Forelimb muscle (tissue), 1 donor: Measurements from ENCODE around the gene AGMO. TPM values are rescaled to one million over a fixed set of nuclear protein-coding genes. Genes with fewer than 3 reads are reported as not detected.

ENCODE experiments used
- DNase-seq: peaks from one replicate; pipeline ENCODE4 v3.0.0-alpha.2; 2013; ENCODE audit warnings: low read depth
- polyA plus RNA-seq: library from polyadenylated mRNA; unstranded; fragments of 120-200 nt; gene quantifications from one replicate; pipeline ENCODE4 v1.2.1, GENCODE V29; 2013; ENCODE audit not compliant: insufficient read length

The AGMO gene
- polyA plus RNA-seq, 1 donor = 0.24 TPM

GRCh38 chr7:15228831-15229230 lies 333.0 kb downstream of the AGMO start:
- no peak for DNase-seq

DNA sequence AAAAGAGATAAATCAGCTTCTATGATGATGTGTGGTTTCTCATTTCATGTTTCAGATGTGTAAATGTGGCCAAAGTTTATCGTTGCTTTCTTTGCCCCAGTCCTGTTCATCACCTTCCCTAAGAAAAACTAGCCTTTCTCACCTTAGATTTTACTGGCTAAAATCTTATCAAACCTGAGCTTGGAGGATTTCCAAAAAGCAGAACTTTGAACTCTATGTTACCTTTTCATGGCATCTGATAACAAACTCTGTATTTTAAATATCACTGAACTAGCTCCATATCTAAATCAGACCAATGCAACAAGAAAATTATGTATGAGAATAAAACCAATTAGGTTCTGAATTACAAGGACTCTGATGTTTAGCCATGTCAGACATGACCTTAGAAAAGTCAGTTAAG lies 335.8 kb downstream of the AGMO start:
- DNase-seq = no peak

GRCh38 chr7:15219758-15220157 lies 342.1 kb downstream of the AGMO start:
- no peak for DNase-seq

DNA sequence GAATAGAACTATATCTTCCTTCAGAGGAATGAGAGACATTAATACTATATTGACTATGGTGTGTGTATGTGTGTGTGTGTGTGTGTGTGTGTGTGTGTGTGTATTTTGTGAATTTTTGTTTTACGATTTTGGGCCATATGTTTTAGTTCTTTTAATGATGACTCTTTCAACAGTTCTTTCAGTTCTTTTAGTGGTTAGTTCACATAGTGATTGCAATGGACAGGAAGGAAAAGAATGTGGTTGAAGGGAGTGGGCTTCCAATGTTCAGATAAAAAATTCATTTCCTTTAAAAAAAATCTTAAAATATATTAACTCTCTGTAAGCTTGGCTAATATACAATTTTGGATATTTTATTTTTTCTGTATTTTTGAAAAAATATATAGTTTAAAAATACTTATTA lies 343.6 kb downstream of the AGMO start:
- no peak for DNase-seq

- DNase-seq = no peak
Observed at GRCh38 chr7:15215616-15216015, 346.2 kb downstream of the AGMO start.

DNA sequence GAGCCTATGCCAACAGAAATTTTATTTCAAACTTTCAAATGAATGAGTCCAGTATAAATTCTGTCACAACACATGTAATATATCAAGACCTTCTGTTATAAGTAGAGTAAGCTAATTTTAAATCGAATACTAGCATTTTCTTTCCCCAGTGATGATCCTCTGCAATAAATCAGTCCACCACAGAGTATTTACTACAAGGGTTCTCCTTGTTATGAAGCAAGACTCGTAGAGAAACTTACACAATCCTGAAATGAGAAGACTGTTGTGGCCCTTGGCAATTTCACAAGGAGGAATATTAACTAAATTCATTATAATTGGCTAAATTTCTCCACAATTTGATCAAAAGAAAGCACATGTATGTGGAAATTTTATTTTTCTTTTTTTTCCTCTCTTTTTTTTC lies 346.8 kb downstream of the AGMO start:
- no peak for DNase-seq

- DNase-seq = no peak
Observed at GRCh38 chr7:15213093-15213492, 348.7 kb downstream of the AGMO start.

DNA sequence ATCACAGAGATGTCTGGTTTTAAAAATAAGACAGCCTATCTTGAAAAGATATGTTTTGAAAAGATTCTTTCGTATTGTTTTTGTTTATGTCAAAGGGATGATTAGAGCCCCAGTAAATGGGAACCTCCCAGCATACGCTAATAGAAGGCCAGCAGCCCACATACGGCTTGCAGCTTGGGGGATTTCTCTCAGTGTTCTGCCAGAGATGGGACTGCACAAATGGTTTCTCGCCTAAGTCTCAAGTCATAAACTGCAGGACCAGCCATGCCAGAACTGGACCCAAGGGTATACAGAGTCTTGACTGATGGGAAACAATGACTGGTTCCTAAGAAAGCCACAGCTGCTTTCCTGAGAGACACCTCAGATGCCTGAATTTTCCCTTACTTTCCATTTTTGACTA lies 352.4 kb downstream of the AGMO start:
- no peak for DNase-seq

GRCh38 chr7:15204421-15204820 lies 357.4 kb downstream of the AGMO start:
- DNase-seq = no peak

DNA sequence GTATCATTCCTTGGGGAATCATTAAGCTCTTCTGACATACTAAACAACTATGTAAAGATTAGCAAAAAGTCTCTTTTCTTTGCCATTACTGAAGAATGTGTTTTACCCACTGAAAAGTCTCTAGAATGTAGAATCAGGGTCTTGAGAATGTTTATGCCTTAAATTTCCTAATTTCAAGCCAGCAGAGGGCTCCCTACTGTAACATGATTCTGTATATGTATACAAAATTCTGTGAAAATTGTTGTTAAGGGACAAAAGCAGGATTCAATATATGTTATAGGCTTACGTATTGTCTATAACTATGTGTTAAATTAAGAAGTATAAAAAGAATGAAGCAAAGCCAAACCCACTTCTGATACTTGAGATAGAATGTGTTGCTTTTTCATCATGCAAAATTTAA lies 362.3 kb downstream of the AGMO start:
- no peak for DNase-seq

GRCh38 chr7:15197042-15197977 lies 364.5 kb downstream of the AGMO start:
- DNase-seq = no peak

- no peak for DNase-seq
Observed at GRCh38 chr7:15178065-15178464, 383.8 kb downstream of the AGMO start.

GRCh38 chr7:15176089-15176488 lies 385.7 kb downstream of the AGMO start:
- DNase-seq = no peak

GRCh38 chr7:15175152-15175551 lies 386.7 kb downstream of the AGMO start:
- DNase-seq = no peak

DNA sequence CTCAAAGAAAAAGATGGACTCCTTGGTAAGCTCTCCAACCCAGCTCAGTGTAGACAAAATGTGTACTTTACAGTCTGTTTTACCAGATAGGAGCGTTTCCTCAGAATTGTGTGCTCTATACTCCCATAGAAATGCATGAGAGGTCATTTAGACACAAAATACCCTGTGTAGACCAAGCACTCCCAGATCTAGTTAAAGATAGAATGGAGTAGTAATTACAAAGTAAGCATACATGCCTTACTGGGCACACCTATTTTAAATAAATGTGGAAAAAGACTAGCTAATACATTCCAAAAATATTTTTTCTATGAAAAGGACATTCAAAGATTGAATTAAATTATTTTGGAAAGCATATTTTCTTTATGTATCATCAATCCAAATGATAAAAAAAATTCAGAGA lies 387.3 kb downstream of the AGMO start:
- no peak for DNase-seq

DNA sequence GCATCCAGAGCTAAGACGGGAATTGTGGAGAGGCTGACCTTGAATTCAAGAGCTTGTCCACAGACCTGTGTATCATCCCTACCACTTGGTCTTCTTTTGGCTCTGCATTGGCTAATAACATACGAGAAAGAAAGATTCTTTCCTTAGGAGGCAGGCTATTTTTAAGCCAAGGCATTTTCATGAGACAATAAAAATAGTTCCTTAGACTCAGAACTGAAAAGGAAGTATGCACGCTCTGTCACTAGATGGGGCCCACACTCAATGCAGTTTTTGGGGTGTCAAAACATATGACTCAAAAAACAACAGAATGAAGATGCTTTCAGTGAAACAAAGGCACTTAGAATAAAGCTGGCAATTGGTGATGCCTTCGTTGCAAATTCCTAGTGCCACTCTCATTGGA lies 393.3 kb downstream of the AGMO start:
- no peak for DNase-seq

GRCh38 chr7:15167912-15168311 lies 393.9 kb downstream of the AGMO start:
- DNase-seq = no peak

DNA sequence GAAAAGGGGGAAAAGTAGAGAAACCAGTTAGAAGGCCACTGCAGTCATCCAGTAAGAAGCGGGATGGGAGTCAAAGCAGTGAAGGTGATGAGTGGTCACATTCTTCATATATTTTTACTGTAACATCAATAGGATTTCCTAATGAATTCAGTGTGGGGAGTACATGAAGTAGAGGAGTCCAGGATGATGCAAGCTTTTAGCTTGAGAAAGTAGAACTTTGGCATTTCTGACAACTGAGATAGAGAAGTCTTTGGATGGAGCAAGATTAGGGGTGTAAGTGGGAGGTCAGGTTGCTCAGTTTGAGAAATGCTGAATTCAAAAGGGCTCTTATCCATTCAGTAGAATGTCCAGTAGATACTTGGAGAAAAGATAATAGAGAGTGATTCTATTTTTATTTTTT lies 395.2 kb downstream of the AGMO start:
- DNase-seq = no peak

DNA sequence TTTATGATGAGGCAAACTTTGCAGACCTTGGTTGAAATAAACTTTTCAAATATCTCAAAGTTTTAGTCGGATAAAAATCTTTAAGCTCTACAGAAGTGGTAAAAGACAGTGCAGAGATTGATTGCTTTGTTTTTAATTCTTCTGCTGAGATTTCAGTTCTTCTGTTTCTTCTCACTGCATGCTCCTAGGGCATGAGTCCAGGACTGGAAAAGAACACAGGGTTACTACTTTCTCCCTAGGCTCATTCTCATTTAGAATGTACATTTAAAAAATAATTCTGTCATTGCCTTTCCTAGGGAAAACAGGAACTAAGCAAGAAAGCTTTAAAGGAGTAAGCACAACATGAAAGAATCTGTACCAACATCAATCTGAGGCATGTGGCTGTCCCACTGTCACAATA lies 402.6 kb downstream of the AGMO start:
- DNase-seq = no peak

DNA sequence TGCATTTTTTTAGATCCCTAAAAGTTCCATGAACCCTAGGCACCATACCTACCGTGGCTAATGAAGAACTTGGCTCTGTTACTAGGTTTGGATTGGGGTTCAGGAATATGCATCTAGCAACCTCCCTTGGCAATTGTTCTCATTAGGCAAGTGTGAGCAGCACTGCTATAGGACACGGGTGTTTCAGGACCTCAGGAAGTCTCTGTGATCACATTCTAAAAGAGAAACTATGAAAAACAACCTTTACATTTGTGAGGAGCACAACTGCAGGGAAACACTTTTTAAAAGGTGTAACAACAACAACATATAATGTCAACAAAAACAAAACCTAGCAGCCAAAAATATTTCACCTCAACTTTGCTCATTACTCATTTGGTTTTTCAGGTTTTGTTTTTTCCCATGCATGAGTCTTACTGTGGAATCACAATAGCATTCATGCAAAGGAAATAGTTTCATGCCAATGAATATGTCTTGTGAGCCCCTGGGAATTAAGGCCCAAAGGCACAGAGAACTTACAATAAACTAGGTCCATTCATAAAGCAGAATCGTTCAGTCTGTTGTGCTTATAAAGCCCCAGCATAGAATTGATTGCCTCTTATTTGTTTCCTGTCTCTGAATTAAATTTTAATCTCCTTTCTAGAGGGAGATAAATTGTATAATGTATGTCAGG lies 403.5 kb downstream of the AGMO start:
- no peak for DNase-seq
